GM21515 (cell line): Measurements from ENCODE around the gene KPNA1.
A peak's percentile ranks its signal among the peaks of the same experiment; 100 is the strongest.

Experiments
- ATAC-seq: cut with Tn5 transposase; IDR thresholded peaks from one replicate; pipeline ENCODE4 v1.9.1; 2021; ENCODE audit not compliant: unreplicated experiment

The KPNA1 gene

DNA sequence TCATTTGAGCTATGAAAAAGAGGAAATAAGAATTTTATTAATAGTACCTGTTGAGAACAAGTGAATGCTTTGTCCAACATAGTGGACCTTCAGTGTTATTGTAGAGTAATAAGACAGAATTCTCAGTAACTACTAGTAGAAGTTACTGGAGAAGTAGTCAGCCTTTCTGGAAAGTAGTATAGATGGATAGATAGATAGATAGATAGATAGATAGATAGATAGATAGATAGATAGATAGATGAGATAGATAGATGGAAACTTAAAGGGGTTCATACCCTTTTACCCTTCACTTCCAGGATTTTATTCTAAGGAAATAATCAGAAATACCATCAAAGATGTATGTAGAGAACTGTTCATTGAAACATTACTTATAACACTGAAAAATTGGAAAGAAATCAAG lies 125.5 kb downstream of the KPNA1 start:
- no peak for ATAC-seq

DNA sequence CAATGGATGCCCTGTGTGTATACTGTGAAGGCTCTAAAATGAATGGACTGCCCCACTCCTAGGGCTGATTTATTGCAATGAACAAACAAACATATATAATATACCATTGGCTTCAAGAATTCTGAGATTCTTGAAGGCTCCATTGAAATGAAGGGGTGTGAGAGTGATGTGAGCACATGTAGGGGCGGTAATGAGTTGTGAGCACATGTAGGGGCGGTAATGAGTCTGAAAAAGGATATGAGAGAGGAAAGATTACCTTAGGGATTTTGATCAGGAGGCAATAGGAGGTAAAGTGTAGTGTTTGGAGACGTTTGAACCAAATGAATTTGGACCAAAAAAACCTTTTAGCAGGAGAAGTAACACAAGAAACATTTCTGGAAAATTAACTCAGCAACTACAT lies 127.0 kb downstream of the KPNA1 start:
- no peak for ATAC-seq

DNA sequence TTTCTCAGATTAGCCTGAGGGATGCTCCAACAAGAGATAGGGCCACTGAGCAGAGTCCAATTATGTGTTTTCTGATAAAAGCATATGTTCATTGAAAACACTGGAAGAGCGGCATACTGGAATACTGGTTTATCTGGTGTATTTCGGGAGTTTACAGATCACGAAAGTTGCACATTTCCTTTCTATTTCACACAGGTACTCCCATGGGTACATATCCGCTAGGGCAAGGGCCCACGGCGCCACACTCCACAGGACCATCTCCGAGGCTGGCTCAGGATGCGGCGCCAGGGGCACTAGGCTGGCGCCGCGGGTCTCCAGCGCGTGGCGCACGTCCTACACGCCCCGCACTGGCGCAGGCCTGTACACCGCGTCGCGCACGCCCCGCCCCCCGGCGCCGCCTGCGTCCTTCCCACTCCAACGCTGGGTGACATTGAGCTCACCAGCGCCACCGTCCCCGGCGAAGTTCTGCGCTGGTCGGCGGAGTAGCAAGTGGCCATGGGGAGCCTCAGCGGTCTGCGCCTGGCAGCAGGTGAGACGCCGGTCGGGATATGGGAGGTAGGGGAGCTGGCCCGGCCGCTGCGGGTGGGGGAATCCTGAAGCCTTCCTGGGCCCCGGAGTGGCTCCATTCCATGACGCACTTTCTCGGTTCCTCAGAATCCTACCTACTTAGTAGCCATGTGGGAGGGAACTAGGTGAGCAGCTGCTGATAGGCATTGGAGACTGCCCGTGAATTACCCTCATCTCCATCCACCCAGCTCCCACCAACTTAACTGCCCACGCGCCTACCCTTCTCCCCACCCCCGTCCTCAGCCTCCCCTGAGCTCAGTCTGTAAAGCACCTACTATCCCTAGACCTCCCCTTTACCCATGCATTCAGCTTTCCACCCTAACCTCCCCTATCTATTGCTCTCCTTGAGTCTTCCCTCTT lies 130.7 kb downstream of the KPNA1 start, which contains the start of gene FAM162A:
TSS of gene FAM162A (plus strand) at position 412 of the 927 bp plus-strand sequence. CDS start at position 496, 84 bp downstream.
- ATAC-seq = peak; percentile 93

DNA sequence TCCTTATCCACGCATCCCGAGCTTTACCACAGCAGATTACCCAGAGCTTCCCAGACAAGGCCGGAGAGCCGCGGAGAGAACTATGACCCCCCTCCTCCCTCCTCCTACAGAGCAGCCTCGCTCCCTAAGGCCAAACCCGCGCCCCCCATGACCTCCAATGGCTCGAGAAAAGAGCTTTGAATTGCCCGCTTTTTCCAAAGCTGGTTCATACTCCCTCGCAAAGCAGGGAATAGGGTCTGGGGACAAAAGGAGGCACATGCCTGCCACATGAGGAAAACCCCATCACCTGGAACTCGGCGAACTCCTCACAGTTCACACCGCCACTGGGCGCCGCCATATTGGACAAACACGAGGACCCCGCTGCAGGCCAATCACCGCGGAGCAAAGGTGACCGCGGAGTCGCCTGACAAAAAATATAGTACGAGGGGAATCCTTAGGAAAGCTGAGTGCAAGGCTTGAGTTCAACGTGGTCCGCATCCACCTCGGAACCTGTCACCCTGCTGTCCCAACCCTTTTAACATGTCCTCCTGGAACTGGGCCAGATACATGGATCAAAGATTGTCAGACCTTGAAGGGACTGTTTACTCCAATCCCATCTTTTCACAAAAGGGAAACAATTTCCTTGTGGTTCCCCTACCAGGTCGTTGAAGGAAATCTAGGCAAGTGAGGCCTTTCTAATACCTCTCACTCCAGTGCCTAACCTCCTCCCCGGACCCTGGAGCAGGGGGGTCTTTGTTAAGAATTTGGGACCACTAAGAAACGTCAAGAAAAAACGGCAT lies 131.7 kb downstream of the KPNA1 start, which contains the start of gene MIX23:
TSS of gene MIX23 (minus strand) at position 344 of the 779 bp plus-strand sequence. CDS start at position 337, 7 bp downstream.
- peak; percentile 49 for ATAC-seq

DNA sequence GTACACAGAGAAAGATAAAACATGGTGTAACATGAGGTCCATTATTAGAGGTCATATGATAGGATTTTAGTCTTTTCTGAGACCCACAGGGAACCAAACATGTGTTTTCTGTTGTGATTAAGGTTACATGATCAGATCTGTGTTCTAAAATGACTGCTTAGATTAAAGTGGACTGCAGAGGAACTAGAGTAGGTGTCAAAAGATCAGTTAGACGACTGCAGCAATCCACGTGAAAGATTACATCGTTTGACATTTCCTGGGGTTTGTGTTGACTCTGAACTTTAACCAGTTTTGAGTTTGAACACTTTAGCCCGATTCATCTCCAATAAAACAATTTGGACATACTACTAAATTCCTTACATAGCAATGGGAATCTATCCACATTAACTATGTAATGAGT lies 136.8 kb downstream of the KPNA1 start:
- no peak for ATAC-seq

DNA sequence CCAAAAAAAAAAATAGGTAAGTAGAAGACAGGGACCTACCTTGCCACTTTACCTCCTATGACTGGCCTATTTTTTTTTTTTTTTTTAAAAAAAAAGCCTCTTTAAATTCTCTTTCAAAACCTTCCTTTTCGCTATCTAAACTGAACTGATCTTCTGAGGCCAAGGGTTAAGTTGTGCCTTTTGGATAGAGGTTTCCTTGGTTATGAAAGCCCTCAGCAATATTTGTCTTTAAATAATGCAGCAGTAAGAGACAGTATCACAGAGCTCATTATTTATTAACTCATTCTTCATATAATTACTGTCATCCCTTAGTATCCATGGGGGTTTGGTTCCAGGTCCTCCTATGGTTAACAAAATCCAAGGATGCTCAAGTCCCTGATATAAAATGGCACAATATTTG lies 140.7 kb downstream of the KPNA1 start:
- ATAC-seq = no peak
